COR-L47 (cell line): ENCODE data around the gene PCDHB4.
"Not testable (repeated sequence)": the region's sequence is repeated elsewhere in the genome, so short reads cannot be mapped to it uniquely, and the experiment has no call there.

Experiments used
- DNase-seq: peaks from one replicate; lab custom pipeline; 2025; lab: John Stamatoyannopoulos, UW

PCDHB4 gene

DNA sequence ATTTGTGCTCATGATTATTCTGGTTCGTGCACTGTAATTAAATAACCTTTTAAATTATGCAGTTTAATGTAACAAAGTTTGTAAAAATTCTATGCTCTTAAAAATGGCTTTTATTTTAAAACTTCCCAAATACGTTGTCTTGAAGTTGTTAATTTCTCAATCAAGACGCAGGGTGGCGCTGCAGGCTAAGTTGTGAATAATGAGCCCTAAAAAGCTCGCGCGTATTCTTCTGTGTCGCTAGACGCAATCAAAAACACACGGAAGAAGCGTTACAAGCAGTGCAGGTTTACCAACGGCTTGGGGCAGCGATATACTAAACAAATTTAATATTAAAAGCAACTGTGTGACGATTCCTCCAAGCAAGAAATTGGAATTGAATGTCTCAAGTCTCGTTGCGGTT is at the start of gene PCDHB4:
TSS of gene PCDHB4 (plus strand) at position 256 of the 400 bp plus-strand sequence. CDS start 181 bp downstream, outside the sequence.
- DNase-seq = no peak

DNA sequence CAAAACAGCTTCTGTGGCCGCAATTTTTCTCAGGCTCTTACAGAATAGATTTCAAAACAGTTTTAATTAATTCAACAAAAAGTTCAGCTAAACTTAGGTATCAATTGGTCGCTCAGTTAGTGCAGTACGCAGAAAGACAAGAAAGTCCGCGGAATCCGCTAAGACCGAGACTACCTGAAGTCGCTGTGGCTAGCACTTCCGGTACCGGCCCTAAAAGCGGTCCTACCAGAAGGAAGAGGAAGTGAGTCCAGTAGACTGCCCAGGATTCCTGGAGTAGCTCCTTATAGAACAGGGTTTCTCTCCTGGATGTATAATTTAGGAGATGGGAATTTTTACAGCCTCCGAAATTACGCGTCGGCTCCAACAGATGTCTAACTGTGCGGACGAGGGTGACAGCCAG is 43.8 kb upstream of the PCDHB4 start:
- no peak for DNase-seq

- DNase-seq = no peak
These were observed 39.4 kb upstream of the PCDHB4 start for GRCh38 chr5:141082228-141082627.

GRCh38 chr5:141084487-141084989 is 37.1 kb upstream of the PCDHB4 start:
- peak; percentile 68 for DNase-seq

GRCh38 chr5:141094481-141095262 is 26.9 kb upstream of the PCDHB4 start, which contains the start of gene PCDHB2:
PCDHB2 (plus strand) TSS chr5:141094615; CDS start chr5:141094791, 176 bp downstream.
- DNase-seq = peak; percentile 55

GRCh38 chr5:141095263-141095641 is 26.4 kb upstream of the PCDHB4 start:
- DNase-seq = no peak

GRCh38 chr5:141096181-141096580 is 25.4 kb upstream of the PCDHB4 start:
- DNase-seq = not testable (repeated sequence)

GRCh38 chr5:141096586-141096985 is 25.0 kb upstream of the PCDHB4 start:
- not testable (repeated sequence) for DNase-seq

GRCh38 chr5:141100243-141100805 is 21.3 kb upstream of the PCDHB4 start, which contains the start of gene PCDHB3:
PCDHB3 (plus strand) TSS chr5:141100473; CDS start chr5:141100650, 177 bp downstream.
- DNase-seq = peak; percentile 45

DNA sequence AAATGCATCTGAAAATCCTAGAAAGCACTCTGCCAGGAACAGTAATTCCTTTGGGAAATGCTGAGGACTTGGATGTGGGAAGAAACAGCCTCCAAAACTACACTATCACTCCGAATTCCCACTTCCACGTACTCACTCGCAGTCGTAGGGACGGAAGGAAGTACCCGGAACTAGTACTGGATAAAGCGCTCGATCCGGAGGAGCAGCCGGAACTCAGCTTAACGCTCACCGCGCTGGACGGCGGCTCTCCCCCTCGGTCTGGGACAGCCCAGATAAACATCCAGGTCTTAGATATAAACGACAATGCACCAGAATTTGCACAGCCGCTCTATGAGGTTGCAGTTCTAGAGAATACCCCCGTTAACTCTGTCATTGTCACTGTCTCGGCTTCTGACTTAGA is 20.6 kb upstream of the PCDHB4 start:
- DNase-seq = no peak

DNA sequence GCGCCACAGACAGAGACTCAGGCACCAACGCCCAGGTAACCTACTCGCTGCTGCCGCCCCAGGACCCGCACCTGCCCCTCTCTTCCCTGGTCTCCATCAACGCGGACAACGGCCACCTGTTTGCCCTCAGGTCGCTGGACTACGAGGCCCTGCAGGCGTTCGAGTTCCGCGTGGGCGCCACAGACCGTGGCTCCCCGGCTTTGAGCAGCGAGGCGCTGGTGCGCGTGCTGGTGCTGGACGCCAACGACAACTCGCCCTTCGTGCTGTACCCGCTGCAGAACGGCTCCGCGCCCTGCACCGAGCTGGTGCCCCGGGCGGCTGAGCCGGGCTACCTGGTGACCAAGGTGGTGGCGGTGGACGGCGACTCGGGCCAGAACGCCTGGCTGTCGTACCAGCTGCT is 19.5 kb upstream of the PCDHB4 start:
- DNase-seq = not testable (repeated sequence)

- DNase-seq = not testable (repeated sequence)
These were observed 19.1 kb upstream of the PCDHB4 start for GRCh38 chr5:141102471-141102870.

- DNase-seq = no peak
These were observed 16.3 kb upstream of the PCDHB4 start for GRCh38 chr5:141105350-141105749.

DNA sequence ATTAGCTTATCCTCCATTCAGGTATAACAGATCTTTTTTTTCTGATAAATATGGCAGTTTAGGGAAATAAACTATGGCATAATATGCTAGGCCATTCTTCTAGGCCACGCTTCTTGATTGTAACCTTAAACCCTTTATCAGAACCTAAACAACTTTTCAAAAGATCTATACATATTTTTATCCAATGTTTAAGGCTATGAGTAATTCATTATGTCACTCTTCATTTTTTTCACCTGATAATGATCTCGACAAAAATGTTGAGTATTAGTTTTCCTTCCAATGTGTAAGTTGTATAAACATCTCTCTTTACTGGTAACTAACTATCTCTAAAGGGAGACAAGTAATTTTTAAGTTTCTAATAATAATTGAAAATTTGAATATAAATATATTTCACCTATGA is 2.4 kb upstream of the PCDHB4 start:
- DNase-seq = no peak

- DNase-seq = no peak
These were observed 367 bp downstream of the PCDHB4 start for GRCh38 chr5:141121985-141122384.

DNA sequence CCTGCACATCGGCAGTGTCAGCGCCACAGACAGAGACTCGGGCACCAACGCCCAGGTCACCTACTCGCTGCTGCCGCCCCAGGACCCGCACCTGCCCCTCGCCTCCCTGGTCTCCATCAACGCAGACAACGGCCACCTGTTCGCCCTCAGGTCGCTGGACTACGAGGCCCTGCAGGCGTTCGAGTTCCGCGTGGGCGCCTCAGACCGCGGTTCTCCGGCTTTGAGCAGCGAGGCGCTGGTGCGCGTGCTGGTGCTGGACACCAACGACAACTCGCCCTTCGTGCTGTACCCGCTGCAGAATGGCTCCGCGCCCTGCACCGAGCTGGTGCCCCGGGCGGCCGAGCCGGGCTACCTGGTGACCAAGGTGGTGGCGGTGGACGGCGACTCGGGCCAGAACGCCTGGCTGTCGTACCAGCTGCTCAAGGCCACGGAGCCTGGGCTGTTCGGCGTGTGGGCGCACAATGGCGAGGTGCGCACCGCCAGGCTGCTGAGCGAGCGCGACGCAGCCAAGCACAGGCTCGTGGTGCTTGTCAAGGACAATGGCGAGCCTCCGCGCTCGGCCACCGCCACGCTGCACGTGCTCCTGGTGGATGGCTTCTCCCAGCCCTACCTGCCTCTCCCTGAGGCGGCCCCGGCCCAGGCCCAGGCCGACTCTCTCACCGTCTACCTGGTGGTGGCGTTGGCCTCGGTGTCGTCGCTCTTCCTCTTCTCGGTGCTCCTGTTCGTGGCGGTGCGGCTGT is 1.9 kb downstream of the PCDHB4 start:
- not testable (repeated sequence) for DNase-seq

- DNase-seq = no peak
These were observed 5.7 kb downstream of the PCDHB4 start for GRCh38 chr5:141127305-141127704.

DNA sequence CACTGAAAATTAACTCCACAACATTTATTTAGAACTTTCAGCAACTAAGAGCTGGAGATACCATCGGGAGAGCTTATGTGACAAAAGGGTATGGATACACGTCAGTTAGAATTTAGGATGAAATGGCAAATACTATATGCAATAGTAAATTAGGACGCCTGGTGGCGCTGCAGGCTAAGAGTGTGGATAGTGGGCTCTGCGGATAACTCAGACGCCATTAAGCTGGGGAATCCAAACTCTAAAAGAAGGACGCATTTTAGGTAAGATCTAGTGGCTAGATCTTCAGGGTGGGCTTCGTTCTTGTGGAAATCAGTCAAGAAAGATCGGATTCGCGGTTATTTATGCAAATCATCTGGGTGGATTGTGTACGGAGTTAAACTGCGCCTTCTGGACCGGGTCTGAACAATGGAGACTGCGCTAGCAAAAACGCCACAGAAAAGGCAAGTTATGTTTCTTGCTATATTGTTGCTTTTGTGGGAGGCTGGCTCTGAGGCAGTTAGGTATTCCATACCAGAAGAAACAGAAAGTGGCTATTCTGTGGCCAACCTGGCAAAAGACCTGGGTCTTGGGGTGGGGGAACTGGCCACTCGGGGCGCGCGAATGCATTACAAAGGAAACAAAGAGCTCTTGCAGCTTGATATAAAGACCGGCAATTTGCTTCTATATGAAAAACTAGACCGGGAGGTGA is 13.6 kb downstream of the PCDHB4 start, which contains the start of gene PCDHB5:
TSS of gene PCDHB5 (plus strand) at position 177 of the 688 bp plus-strand sequence. CDS start at position 406, 229 bp downstream.
- DNase-seq = peak; percentile 37

- DNase-seq = no peak
These were observed 14.2 kb downstream of the PCDHB4 start for GRCh38 chr5:141135718-141136266.

GRCh38 chr5:141137346-141137745 is 15.7 kb downstream of the PCDHB4 start:
- DNase-seq = not testable (repeated sequence)

DNA sequence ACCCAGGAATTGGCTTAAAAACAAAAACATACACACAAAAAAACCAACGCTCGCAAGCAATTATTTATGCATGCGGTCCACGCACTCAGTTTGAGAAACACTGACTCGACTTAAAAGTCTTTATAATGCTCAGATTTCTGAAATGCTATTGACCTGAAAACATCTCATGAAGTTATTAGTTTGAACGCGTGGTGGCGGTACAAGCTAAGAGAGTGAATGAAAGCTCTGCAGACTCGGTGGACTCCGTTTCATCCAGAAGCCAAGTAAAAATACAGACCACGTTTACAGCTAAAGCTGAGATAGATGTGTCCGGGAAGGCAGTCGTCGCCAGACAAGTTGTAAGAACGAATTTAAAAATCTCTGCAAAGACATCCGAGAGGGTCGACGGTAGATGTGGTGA is 28.2 kb downstream of the PCDHB4 start, which contains the start of gene PCDHB6:
TSS of gene PCDHB6 (plus strand) at position 246 of the 400 bp plus-strand sequence. CDS start 201 bp downstream, outside the sequence.
- DNase-seq = peak; percentile 28
